SIG-M5 (cell line): Measurements from ENCODE around the gene KRT79.

Experiments
- DNase-seq: peaks from one replicate; lab custom pipeline; 2025; lab: John Stamatoyannopoulos, UW

The KRT79 gene

GRCh38 chr12:52771505-52771904 is 62.6 kb downstream of the KRT79 start:
- DNase-seq, result no peak
